H1 (cell line): ENCODE results near the gene CACNA1B. TPM values are rescaled to one million over a fixed set of nuclear protein-coding genes. Genes with fewer than 3 reads are reported as not detected.

Experiments
- CTCF ChIA-PET: fragments of 300-600 bp; sonication (Branson Sonifier 250); formaldehyde crosslinking; loops from one replicate; lab custom pipeline; 2021; ENCODE audit not compliant: partially characterized antibody; lab: Charles Lee
- POLR2A ChIA-PET: fragments of 300-600 bp; sonication (Branson Sonifier 250); formaldehyde crosslinking; loops from one replicate; lab custom pipeline; 2021; ENCODE audit warnings: inconsistent platforms; ENCODE audit not compliant: partially characterized antibody; lab: Charles Lee
- DNase-seq, 2 experiments: peaks; one replicate each; pipeline versions ENCODE4 v3.0.0 to v3.0.0-alpha.2; 2010 to 2022; ENCODE audit warnings: low spot score in 2 of 2, low read depth in 1 of 2, mixed read lengths in 1 of 2
- FAIRE-seq: peaks from 2 replicates; lab custom pipeline; 2011; peaks lifted over from hg19 to GRCh38; lab: Jason Lieb, UNC
- H2AFZ ChIP-seq: 2 replicates; pipeline ENCODE4 v1.8.1; 2012; ENCODE audit warnings: low read length, inconsistent platforms
- H2AK5ac ChIP-seq: 2 replicates; pipeline ENCODE4 v1.6.1; 2013; ENCODE audit warnings: low read depth, low read length
- H2BK120ac ChIP-seq: replicated peaks from 2 replicates; pipeline ENCODE3; 2013; ENCODE audit warnings: low read depth, low read length, inconsistent platforms
- H2BK12ac ChIP-seq: 2 replicates; pipeline ENCODE4 v1.6.1; 2013; ENCODE audit warnings: low read depth, low read length
- H2BK15ac ChIP-seq: 2 replicates; pipeline ENCODE4 v1.6.1; 2013; ENCODE audit warnings: low read length
- H2BK20ac ChIP-seq: 2 replicates; pipeline ENCODE4 v1.6.1; 2013; ENCODE audit warnings: low read length
- H2BK5ac ChIP-seq: 2 replicates; pipeline ENCODE4 v1.6.1; 2013; ENCODE audit warnings: low read depth, low read length
- H3K14ac ChIP-seq: 2 replicates; pipeline ENCODE4 v1.6.1; 2013; ENCODE audit warnings: inconsistent platforms; ENCODE audit not compliant: insufficient read length
- H3K18ac ChIP-seq: 2 replicates; pipeline ENCODE4 v1.6.1; 2013; ENCODE audit warnings: low read length; ENCODE audit errors: extremely low read depth
- H3K23ac ChIP-seq: 2 replicates; pipeline ENCODE4 v1.6.1; 2013; ENCODE audit warnings: inconsistent platforms; ENCODE audit not compliant: insufficient read length
- H3K23me2 ChIP-seq: 2 replicates; pipeline ENCODE4 v1.6.1; 2013; ENCODE audit warnings: low read depth, low read length
- H3K27ac ChIP-seq: 2 replicates; pipeline ENCODE4 v1.6.1; 2011; ENCODE audit warnings: low read depth, low read length, inconsistent platforms
- H3K27me3 ChIP-seq, 4 experiments: replicated peaks in 1 of 4; 1 replicate in 1 of 4; 2 replicates in 3 of 4; pipeline versions ENCODE4 v1.6.1 to v1.8.1; 2011 to 2013; ENCODE audit warnings: low read length in 3 of 4, mild to moderate bottlenecking in 3 of 4, inconsistent platforms in 2 of 4, mixed read lengths in 2 of 4, moderate library complexity in 1 of 4; ENCODE audit not compliant: control insufficient read depth in 3 of 4, insufficient read depth in 3 of 4; ENCODE audit errors: extremely low read depth in 1 of 4
- H3K36me3 ChIP-seq, 4 experiments: 2 replicates each; pipeline versions ENCODE4 v1.6.1 to v1.8.1; 2011 to 2013; ENCODE audit warnings: mild to moderate bottlenecking in 4 of 4, low read length in 3 of 4, moderate library complexity in 2 of 4, control low read depth in 1 of 4, inconsistent platforms in 1 of 4; ENCODE audit not compliant: insufficient read depth in 4 of 4, control insufficient read depth in 2 of 4
- H3K4ac ChIP-seq: replicated peaks from 2 replicates; pipeline ENCODE3; 2013; ENCODE audit warnings: low read length, low read depth, mixed read lengths, inconsistent platforms; ENCODE audit not compliant: insufficient read length
- H3K4me1 ChIP-seq, 4 experiments: replicated peaks in 1 of 4; 1 replicate in 1 of 4; 2 replicates in 3 of 4; pipeline versions ENCODE4 v1.6.1 to v1.8.1; 2011 to 2013; ENCODE audit warnings: low read length in 3 of 4, inconsistent platforms in 2 of 4, mixed read lengths in 1 of 4; ENCODE audit not compliant: insufficient read depth in 4 of 4, control insufficient read depth in 3 of 4
- H3K4me2 ChIP-seq, 2 experiments: 2 replicates each; pipeline versions ENCODE4 v1.6.1 to v1.8.1; 2011 to 2013; ENCODE audit warnings: low read depth in 2 of 2, low read length in 2 of 2, control low read depth in 1 of 2, inconsistent platforms in 1 of 2, mild to moderate bottlenecking in 1 of 2; ENCODE audit not compliant: insufficient read depth in 1 of 2
- H3K4me3 ChIP-seq, 4 experiments: fragments of 200-600, 300-600 bp in 1 of 4; sonication (generic), shearing (Covaris generic), sonication (Bioruptor Twin) in 1 of 4; 2 replicates each; pipeline versions ENCODE4 v1.5.1 to v1.8.1; 2011 to 2016; ENCODE audit warnings: low read length in 4 of 4, low read depth in 3 of 4, control low read depth in 2 of 4, inconsistent platforms in 2 of 4, mild to moderate bottlenecking in 2 of 4, mixed read lengths in 1 of 4, moderate library complexity in 1 of 4; ENCODE audit not compliant: insufficient read depth in 2 of 4; ENCODE audit errors: extremely low read depth in 1 of 4
- H3K56ac ChIP-seq: replicated peaks from 2 replicates; pipeline ENCODE3; 2013; ENCODE audit warnings: low read depth, mild to moderate bottlenecking, mixed read lengths, low read length, inconsistent platforms; ENCODE audit not compliant: insufficient read length
- H3K79me1 ChIP-seq: 2 replicates; pipeline ENCODE4 v1.6.1; 2013; ENCODE audit warnings: low read depth, low read length, control low read depth
- H3K79me2 ChIP-seq, 2 experiments: 2 replicates each; pipeline versions ENCODE4 v1.6.1 to v1.8.1; 2012 to 2013; ENCODE audit warnings: low read length in 2 of 2, mild to moderate bottlenecking in 2 of 2, inconsistent platforms in 1 of 2; ENCODE audit not compliant: insufficient read depth in 2 of 2, control insufficient read depth in 1 of 2
- H3K9ac ChIP-seq, 4 experiments: replicated peaks in 1 of 4; 1 replicate in 1 of 4; 2 replicates in 3 of 4; pipeline versions ENCODE4 v1.6.1 to v1.8.1; 2011 to 2013; ENCODE audit warnings: low read depth in 3 of 4, low read length in 3 of 4, control low read depth in 2 of 4, mild to moderate bottlenecking in 2 of 4, moderate library complexity in 2 of 4, inconsistent platforms in 1 of 4; ENCODE audit errors: extremely low read depth in 1 of 4
- H3K9me3 ChIP-seq, 2 experiments: 2 replicates each; pipeline versions ENCODE4 v1.6.1 to v1.8.1; 2012 to 2013; ENCODE audit warnings: mild to moderate bottlenecking in 2 of 2, moderate library complexity in 2 of 2, control low read depth in 1 of 2, inconsistent platforms in 1 of 2, low read depth in 1 of 2, low read length in 1 of 2, mixed read lengths in 1 of 2; ENCODE audit not compliant: insufficient read depth in 2 of 2
- H4K20me1 ChIP-seq, 2 experiments: replicated peaks in 1 of 2; 2 replicates each; pipeline versions ENCODE3 to v1.8.1; 2011 to 2013; ENCODE audit warnings: inconsistent platforms in 2 of 2, low read length in 2 of 2, mild to moderate bottlenecking in 1 of 2; ENCODE audit not compliant: insufficient read depth in 2 of 2, control insufficient read depth in 1 of 2
- H4K5ac ChIP-seq: 2 replicates; pipeline ENCODE4 v1.6.1; 2013; ENCODE audit warnings: low read length, low read depth, mixed read lengths, inconsistent platforms; ENCODE audit not compliant: insufficient read length
- H4K8ac ChIP-seq: 2 replicates; pipeline ENCODE4 v1.8.0; 2013; ENCODE audit warnings: mild to moderate bottlenecking, moderate library complexity, low read length, inconsistent platforms; ENCODE audit not compliant: insufficient read depth; ENCODE audit errors: extremely low read depth
- H4K91ac ChIP-seq: replicated peaks from 2 replicates; pipeline ENCODE3; 2013; ENCODE audit warnings: low read length, mixed read lengths, inconsistent platforms; ENCODE audit not compliant: insufficient read length
- E2F6 ChIP-seq: IDR thresholded peaks from 2 replicates; pipeline ENCODE4 v1.6.1; 2012; ENCODE audit warnings: inconsistent platforms
- WGBS, 2 experiments: shearing (Covaris generic) in 1 of 2; methylation state at CpG; one replicate each; pipeline versions ENCODE4 v1.1.6 to v1.1.7; 2013 to 2015; ENCODE audit warnings: low lambda C conversion rate in 2 of 2, mixed read lengths in 2 of 2, inconsistent platforms in 1 of 2, low coverage in 1 of 2, missing lambda C conversion rate in 1 of 2; ENCODE audit not compliant: insufficient replicate concordance in 2 of 2, insufficient coverage in 1 of 2, insufficient read length in 1 of 2; ENCODE audit errors: extremely low coverage in 1 of 2, missing lambda C conversion rate in 1 of 2; 5-methylcytosine and 5-hydroxymethylcytosine counted together
- polyA plus RNA-seq, 7 experiments: library from polyadenylated mRNA; depleted of rRNA in 3 of 7; stranded (reverse) in 5 of 7; unstranded in 2 of 7; fragments of >200 nt in 5 of 7; fragments of 200-250 nt in 2 of 7; gene quantifications; 1 replicate in 5 of 7; 2 replicates in 1 of 7; 4 replicates in 1 of 7; pipeline versions ENCODE4 v1.2.1 to v1.2.3, GENCODE V29; 2011 to 2013; ENCODE audit warnings: missing spikeins in 2 of 7, mixed read lengths in 2 of 7
- total RNA-seq: library from RNA; stranded (reverse); fragmentation: NEBNext Ultra II Directional; extraction: Animal tissue kit (Norgen Biotek cat#: 25700); gene quantifications from 2 replicates; pipeline ENCODE4 v1.2.1, GENCODE V29; 2021

CACNA1B gene
- total and polyA plus RNA-seq, 2 of the 8 experiments (the other 6 are each of a cell fraction or from before 2014, with no cell fraction given), result 1.5 to 5.7 TPM

- Histone ChIP-seq H2BK15ac (no peak overlapping the region), H2AK5ac (no peak overlapping the region), H3K27ac (no peak overlapping the region), H2BK5ac (no peak overlapping the region), H3K4me2 (no peak overlapping the region), H3K79me1 (peaks cover 2% of the 10 kb centered on the region; the same call in 1 of the 2 replicates), H2BK12ac (no peak overlapping the region), H4K5ac (no peak overlapping the region), H2BK120ac (no peak overlapping the region), H3K56ac (no peak overlapping the region), H2BK20ac (no peak overlapping the region), H3K4ac (no peak overlapping the region), H3K9ac (no peak overlapping the region), H3K9me3 (peaks cover 43 to 84% of the 10 kb centered on the region in 2 experiments), H3K23ac (no peak overlapping the region), H3K4me3 (no peak overlapping the region), H3K23me2 (peaks cover 7% of the 10 kb centered on the region; the same call in 1 of the 2 replicates), H3K4me1 (no peaks in the 10 kb centered on the region; a peak in 1 of 7 replicates), H3K27me3 (no peaks in the 10 kb centered on the region; a peak in 1 of 7 replicates), H3K79me2 (no peaks in the 10 kb centered on the region), H2AFZ (no peak overlapping the region), H4K20me1 (peaks cover 0 to 5% of the 10 kb centered on the region in 2 experiments), H4K91ac (no peak overlapping the region), H3K36me3 (peaks cover 0 to 3% (median 0%) of the 10 kb centered on the region in 4 experiments; a peak in 3 of 8 replicates), H4K8ac (no peak overlapping the region), H3K14ac (no peak overlapping the region), H3K18ac (no peak overlapping the region)
- WGBS, 2 experiments, result 94% methylated on average over 9 of the region's 10 CpGs; no CpG with 5 or more reads in 1 of the 2 experiments
- FAIRE-seq, result no peak
- ChIA-PET CTCF (interaction anchor here (1.1 to 1.4 kb wide), 2 partner anchors 14 to 69 kb away, joined by 3 read pairs; no protein-coding TSS in a partner anchor), POLR2A (interaction anchor here (0.6 kb wide), 1 partner anchor 802 kb away, joined by 4 read pairs; no protein-coding TSS in a partner anchor)
- no peak for DNase-seq
- no peak for TF ChIP-seq E2F6
These were observed 76.3 kb downstream of the CACNA1B start for GRCh38 chr9:137953683-137954438.
